Measurements from ENCODE around the gene OSCP1.

GRCh38 chr1:36458910-36459309, 8.7 kb upstream of the OSCP1 start:
- TF ChIP-seq, protein P1, sequence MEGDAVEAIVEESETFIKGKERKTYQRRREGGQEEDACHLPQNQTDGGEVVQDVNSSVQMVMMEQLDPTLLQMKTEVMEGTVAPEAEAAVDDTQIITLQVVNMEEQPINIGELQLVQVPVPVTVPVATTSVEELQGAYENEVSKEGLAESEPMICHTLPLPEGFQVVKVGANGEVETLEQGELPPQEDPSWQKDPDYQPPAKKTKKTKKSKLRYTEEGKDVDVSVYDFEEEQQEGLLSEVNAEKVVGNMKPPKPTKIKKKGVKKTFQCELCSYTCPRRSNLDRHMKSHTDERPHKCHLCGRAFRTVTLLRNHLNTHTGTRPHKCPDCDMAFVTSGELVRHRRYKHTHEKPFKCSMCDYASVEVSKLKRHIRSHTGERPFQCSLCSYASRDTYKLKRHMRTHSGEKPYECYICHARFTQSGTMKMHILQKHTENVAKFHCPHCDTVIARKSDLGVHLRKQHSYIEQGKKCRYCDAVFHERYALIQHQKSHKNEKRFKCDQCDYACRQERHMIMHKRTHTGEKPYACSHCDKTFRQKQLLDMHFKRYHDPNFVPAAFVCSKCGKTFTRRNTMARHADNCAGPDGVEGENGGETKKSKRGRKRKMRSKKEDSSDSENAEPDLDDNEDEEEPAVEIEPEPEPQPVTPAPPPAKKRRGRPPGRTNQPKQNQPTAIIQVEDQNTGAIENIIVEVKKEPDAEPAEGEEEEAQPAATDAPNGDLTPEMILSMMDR (IDR thresholded peaks at IDR 0.05): no peak
- TF ChIP-seq POLR2A (IDR thresholded peaks at IDR 0.05) (no peak), EP300 (IDR thresholded peaks at IDR 0.05) (no peak)
